GM12892 (cell line): ENCODE measurements around the gene SSBP3.

Experiments used
- POLR2A ChIP-seq: IDR thresholded peaks from 2 replicates; pipeline ENCODE4 v1.6.1; 2011; ENCODE audit warnings: low read depth, low read length, control low read depth
- TAF1 ChIP-seq: IDR thresholded peaks from 2 replicates; pipeline ENCODE4 v1.6.1; 2011; ENCODE audit warnings: low read depth, mild to moderate bottlenecking, control low read depth, low read length, borderline replicate concordance

DNA sequence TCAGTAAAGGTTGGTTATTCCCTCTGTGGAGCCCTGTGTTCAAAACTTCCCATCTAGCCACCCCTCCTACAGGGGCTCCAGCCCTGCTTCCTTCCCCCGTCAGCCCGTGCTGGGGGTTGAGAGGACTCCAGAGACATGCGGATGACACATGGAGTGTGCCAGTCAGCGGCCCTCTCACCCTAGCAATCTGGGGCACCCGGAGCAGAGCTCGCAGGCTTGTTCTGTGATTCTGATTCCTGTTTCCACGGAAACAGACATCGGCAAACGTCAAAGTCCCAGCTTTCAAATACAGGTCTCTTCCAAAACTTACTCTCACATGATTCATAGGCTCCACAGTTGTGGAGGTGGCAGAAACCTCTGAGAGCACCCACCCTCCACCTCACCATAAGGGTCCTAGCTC is 9.8 kb upstream of the SSBP3 start:
- TF ChIP-seq POLR2A: no peak
- no peak for TF ChIP-seq TAF1
